ENCODE data around the gene DOCK11.

GRCh38 chrX:118723376-118723775 is 227.8 kb downstream of the DOCK11 start:
- TF ChIP-seq ATF6 (CRISPR knock-in tag; IDR thresholded peaks at IDR 0.05), result no peak
- TF ChIP-seq EMX1 (CRISPR knock-in tag; IDR thresholded peaks at IDR 0.05), result no peak
- no peak for TF ChIP-seq TCF7 (CRISPR knock-in tag; IDR thresholded peaks at IDR 0.05; ENCODE audit: low read depth)
- no peak for TF ChIP-seq JAZF1 (CRISPR knock-in tag; IDR thresholded peaks at IDR 0.05)
- no peak for TF ChIP-seq CTCF (IDR thresholded peaks at IDR 0.05)
- no peak for TF ChIP-seq ZNF512 (CRISPR knock-in tag; IDR thresholded peaks at IDR 0.05; ENCODE audit: borderline replicate concordance)
- no peak for TF ChIP-seq ZNF138 (CRISPR knock-in tag; conservative IDR thresholded peaks at IDR 0.05)
